Uterus (tissue), 4 donors: ENCODE data around the gene TMEM41B. TPM values are rescaled to one million over a fixed set of nuclear protein-coding genes. Genes with fewer than 3 reads are reported as not detected.
"Not testable (repeated sequence)": the region's sequence is repeated elsewhere in the genome, so short reads cannot be mapped to it uniquely, and the experiment has no call there.

Experiments
- DNase-seq, 2 donors: peaks; one replicate each; pipeline ENCODE4 v3.0.0-alpha.2; 2019 to 2020
- H3K27ac ChIP-seq, 2 donors: fragments of 200-600 bp; sonication (generic); 1 replicate in 1 of 2; 2 replicates in 1 of 2; pipeline ENCODE4 v1.5.1; 2016 to 2018
- H3K27me3 ChIP-seq, 2 donors: fragments of 200-600 bp; sonication (generic); one replicate each; pipeline ENCODE4 v1.5.1; 2018 to 2019; ENCODE audit warnings: control low read depth in 1 of 2
- H3K36me3 ChIP-seq, 2 donors: fragments of 200-600 bp; sonication (generic); one replicate each; pipeline ENCODE4 v1.5.1; 2019; ENCODE audit warnings: control low read depth in 1 of 2
- H3K4me1 ChIP-seq, 2 donors: fragments of 200-600 bp; sonication (generic); one replicate each; pipeline ENCODE4 v1.5.1; 2018 to 2019; ENCODE audit warnings: control low read depth in 1 of 2
- H3K4me3 ChIP-seq, 2 donors: fragments of 200-600 bp; sonication (generic); 1 replicate in 1 of 2; 2 replicates in 1 of 2; pipeline ENCODE4 v1.5.1; 2018 to 2019; ENCODE audit warnings: mild to moderate bottlenecking in 1 of 2
- H3K9me3 ChIP-seq, 2 donors: fragments of 200-600 bp; sonication (generic); one replicate each; pipeline ENCODE4 v1.5.1; 2019; ENCODE audit warnings: control low read depth in 1 of 2
- CTCF ChIP-seq, 4 experiments: fragments of 200-600 bp in 2 of 4; fragments of 450-650 bp in 2 of 4; sonication (generic) in 2 of 4; IDR thresholded peaks; one replicate each; pipeline ENCODE4 v1.5.1; 2016 to 2019; ENCODE audit warnings: antibody characterized with exemption in 4 of 4, mild to moderate bottlenecking in 2 of 4, moderate library complexity in 1 of 4
- POLR2A ChIP-seq, 2 donors: fragments of 450-650 bp; IDR thresholded peaks; one replicate each; pipeline ENCODE4 v1.6.1; 2016; ENCODE audit warnings: antibody characterized with exemption in 2 of 2, mild to moderate bottlenecking in 1 of 2, moderate library complexity in 1 of 2
- intact Hi-C: fragments of 100-400 bp; cut with DNase I; formaldehyde crosslinking; loops from one replicate; pipeline ENCODE4 v1.15.1; 2023; ENCODE audit warnings: low total_unique reads
- small RNA-seq: library from RNA; depleted of rRNA; stranded (forward); fragments of <200 nt; gene quantifications from one replicate; pipeline ENCODE3, GENCODE V24; 2016
- total RNA-seq, 4 donors: library from RNA; depleted of rRNA in 3 of 4; stranded (reverse); fragments of >200 nt in 3 of 4; gene quantifications; one replicate each; pipeline versions ENCODE4 v1.1.0 to v1.2.4, GENCODE V29; 2014 to 2023
- donor health status: DM: yes; HTN: yes; CAD: no.

Gene TMEM41B
- total RNA-seq, 4 donors from 2014 or later = 16.5 to 54.8 (median 24.4) TPM

GRCh38 chr11:9250139-9250582 lies 64.2 kb downstream of the TMEM41B start:
- Histone ChIP-seq H3K36me3 (no peaks in the 10 kb centered on the region), H3K4me1 (no peaks in the 10 kb centered on the region), H3K27me3 (no peaks in the 10 kb centered on the region), H3K9me3 (no peaks in the 10 kb centered on the region), H3K4me3 (no peak overlapping the region), H3K27ac (no peak overlapping the region)
- DNase-seq = no peak
- no peak for TF ChIP-seq CTCF (IDR thresholded peaks at IDR 0.05)
- TF ChIP-seq POLR2A (IDR thresholded peaks at IDR 0.05) = no peak
- intact Hi-C loops = no loop called here

GRCh38 chr11:9249252-9249651 lies 65.1 kb downstream of the TMEM41B start:
- no peaks in the 10 kb centered on the region for H3K27me3 ChIP-seq
- no peak for TF ChIP-seq POLR2A (IDR thresholded peaks at IDR 0.05)
- no peak for TF ChIP-seq CTCF (IDR thresholded peaks at IDR 0.05)
- no peaks in the 10 kb centered on the region for H3K36me3 ChIP-seq
- H3K27ac ChIP-seq = no peak overlapping the region
- H3K9me3 ChIP-seq = no peaks in the 10 kb centered on the region
- no peak overlapping the region for H3K4me3 ChIP-seq
- intact Hi-C loops = no loop called here
- no peaks in the 10 kb centered on the region for H3K4me1 ChIP-seq
- no peak for DNase-seq

DNA sequence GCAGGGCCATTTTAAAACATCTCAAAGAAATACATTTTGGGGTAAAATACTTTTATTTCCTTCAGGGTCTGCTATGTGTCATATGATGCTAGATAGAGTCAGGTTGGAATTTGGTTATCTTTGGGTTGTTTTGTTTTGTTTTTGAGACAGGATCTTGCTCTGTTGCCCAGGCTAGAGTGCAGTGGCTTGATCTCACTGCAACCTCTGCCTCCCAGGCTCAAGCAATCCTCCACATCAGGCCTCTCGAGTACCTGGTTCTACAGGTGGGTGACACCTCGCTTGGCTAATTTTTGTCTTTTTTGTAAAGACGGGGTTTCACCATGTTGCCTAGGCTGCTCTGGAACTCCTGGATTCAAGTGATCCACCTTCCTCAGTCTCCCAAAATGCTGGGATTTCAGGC lies 66.5 kb downstream of the TMEM41B start:
- intact Hi-C loops = no loop called here
- H3K27me3 ChIP-seq = no peaks in the 10 kb centered on the region
- DNase-seq = no peak
- H3K9me3 ChIP-seq = no peaks in the 10 kb centered on the region
- H3K4me3 ChIP-seq = no peak overlapping the region
- no peaks in the 10 kb centered on the region for H3K4me1 ChIP-seq
- no peaks in the 10 kb centered on the region for H3K36me3 ChIP-seq
- TF ChIP-seq POLR2A (IDR thresholded peaks at IDR 0.05) (no peak), CTCF (IDR thresholded peaks at IDR 0.05) (no peak)
- no peak overlapping the region for H3K27ac ChIP-seq

DNA sequence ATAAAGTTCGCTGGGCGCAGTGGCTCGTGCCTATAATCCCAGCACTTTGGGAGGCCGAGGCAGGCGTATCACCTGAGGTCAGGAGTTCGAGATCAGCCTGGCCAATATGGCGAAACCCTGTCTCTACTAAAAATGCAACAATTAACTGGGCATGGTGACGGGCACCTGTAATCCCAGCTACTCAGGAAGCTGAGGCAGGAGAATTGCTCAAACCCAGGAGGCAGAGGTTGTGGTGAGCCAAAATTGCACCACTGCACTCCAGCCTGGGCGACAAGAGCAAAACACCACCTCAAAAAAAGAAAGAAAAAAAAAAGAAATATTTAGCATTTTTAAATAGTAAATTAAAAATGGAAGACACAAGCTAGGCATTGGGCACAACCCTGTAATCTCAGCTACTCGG lies 78.2 kb downstream of the TMEM41B start:
- H3K27me3 ChIP-seq, H3K9me3 ChIP-seq, DNase-seq, H3K27ac ChIP-seq, H3K36me3 ChIP-seq, intact Hi-C loops, H3K4me3 ChIP-seq, H3K4me1 ChIP-seq: not testable (repeated sequence)

GRCh38 chr11:9232482-9232881 lies 81.9 kb downstream of the TMEM41B start:
- Histone ChIP-seq H3K4me1 (no peaks in the 10 kb centered on the region), H3K4me3 (no peak overlapping the region), H3K27ac (peak overlapping the region in 1 of 2 donors; percentile 74), H3K27me3 (no peaks in the 10 kb centered on the region), H3K36me3 (no peaks in the 10 kb centered on the region), H3K9me3 (no peaks in the 10 kb centered on the region)
- intact Hi-C loops = no loop called here
- DNase-seq = no peak
- TF ChIP-seq POLR2A (IDR thresholded peaks at IDR 0.05) = no peak

DNA sequence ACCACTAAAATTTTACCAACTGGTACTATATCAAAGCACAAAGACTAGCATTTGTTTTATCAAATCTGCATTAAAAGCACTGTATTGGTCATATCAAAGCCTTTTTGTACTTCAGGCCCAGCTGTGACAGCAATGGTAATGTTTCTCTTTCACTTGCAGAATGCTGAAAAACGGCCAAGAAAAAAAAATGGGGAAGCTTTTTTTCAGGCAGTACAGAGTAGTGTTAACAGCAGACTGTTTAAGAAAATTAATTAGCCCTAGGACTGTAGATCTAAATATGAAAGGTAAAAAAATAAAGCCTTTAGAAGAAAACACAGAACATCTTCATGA lies 82.6 kb downstream of the TMEM41B start:
- no peaks in the 10 kb centered on the region for H3K9me3 ChIP-seq
- peak overlapping the region; percentile 38 to 74 for H3K27ac ChIP-seq
- no peak for TF ChIP-seq CTCF (IDR thresholded peaks at IDR 0.05)
- no peak for TF ChIP-seq POLR2A (IDR thresholded peaks at IDR 0.05)
- no peaks in the 10 kb centered on the region for H3K36me3 ChIP-seq
- DNase-seq = no peak
- H3K4me3 ChIP-seq = no peak overlapping the region
- intact Hi-C loops = no loop called here
- H3K27me3 ChIP-seq = no peaks in the 10 kb centered on the region
- H3K4me1 ChIP-seq = no peaks in the 10 kb centered on the region

Small RNA genes lying within 50 kb of the gene (small RNA-seq; reads per million reads assigned to genes)
- gene RF00017 = not detected

Other genes with a start within 250 kb of the TMEM41B start
- gene SCUBE2, start 223.0 kb downstream of the TMEM41B start, total RNA-seq = 10 to 100 TPM in 1 of 4 donors, 1 to 10 TPM in 2, under 1 TPM in 1; 0.88 to 66.8 (median 5.9) TPM
- gene DENND5A, start 49.2 kb downstream of the TMEM41B start, total RNA-seq = 100 to 1,000 TPM in 2 of 4 donors, 10 to 100 TPM in 2; 60.0 to 199 (median 99.4) TPM
- 100 to 1,000 TPM in 2 of 4 donors, 10 to 100 TPM in 2; 79.1 to 188 (median 140) TPM for gene IPO7, start 70.1 kb upstream of the TMEM41B start, total RNA-seq
- gene ZNF143, start 146.4 kb upstream of the TMEM41B start, total RNA-seq = 100 to 1,000 TPM in 1 of 4 donors, 10 to 100 TPM in 3; 41.6 to 144 (median 44.3) TPM